Ramos (cell line): ENCODE measurements around the gene FBN1.

ENCODE experiments used
- in situ Hi-C: fragments of 300-500 bp; cut with MboI; formaldehyde crosslinking; loops from one replicate; pipeline ENCODE4 v1.14.3; 2022; ENCODE audit warnings: low sequenced_read_pairs; ENCODE audit not compliant: unreplicated experiment

Gene FBN1

GRCh38 chr15:48447058-48447457, 198.5 kb downstream of the FBN1 start:
- in situ Hi-C loops: no loop called here

GRCh38 chr15:48442011-48442410, 203.5 kb downstream of the FBN1 start:
- in situ Hi-C loops: no loop called here

- in situ Hi-C loops: no loop called here
Measured at GRCh38 chr15:48440084-48440483, 205.4 kb downstream of the FBN1 start.

- in situ Hi-C loops: no loop called here
Measured at GRCh38 chr15:48437178-48437577, 208.3 kb downstream of the FBN1 start.

GRCh38 chr15:48435321-48435720, 210.2 kb downstream of the FBN1 start:
- in situ Hi-C loops: no loop called here

GRCh38 chr15:48433226-48433886, 212.2 kb downstream of the FBN1 start:
- in situ Hi-C loops: no loop called here

GRCh38 chr15:48432688-48433087, 212.8 kb downstream of the FBN1 start:
- in situ Hi-C loops: no loop called here

- in situ Hi-C loops: no loop called here
Measured at GRCh38 chr15:48427960-48428547, 217.5 kb downstream of the FBN1 start.

GRCh38 chr15:48427479-48427878, 218.0 kb downstream of the FBN1 start:
- in situ Hi-C loops: no loop called here

GRCh38 chr15:48426941-48427340, 218.6 kb downstream of the FBN1 start:
- in situ Hi-C loops: no loop called here

GRCh38 chr15:48426044-48426443, 219.5 kb downstream of the FBN1 start:
- in situ Hi-C loops: no loop called here

GRCh38 chr15:48425051-48425450, 220.5 kb downstream of the FBN1 start:
- in situ Hi-C loops: no loop called here

- in situ Hi-C loops: no loop called here
Measured at GRCh38 chr15:48423896-48424475, 221.5 kb downstream of the FBN1 start.

- in situ Hi-C loops: no loop called here
Measured at GRCh38 chr15:48423342-48423741, 222.2 kb downstream of the FBN1 start.

- in situ Hi-C loops: no loop called here
Measured at GRCh38 chr15:48422401-48422800, 223.1 kb downstream of the FBN1 start.

GRCh38 chr15:48421362-48421761, 224.1 kb downstream of the FBN1 start:
- in situ Hi-C loops: no loop called here

- in situ Hi-C loops: no loop called here
Measured at GRCh38 chr15:48419896-48420295, 225.6 kb downstream of the FBN1 start.

- in situ Hi-C loops: no loop called here
Measured at GRCh38 chr15:48418343-48418742, 227.2 kb downstream of the FBN1 start.

- in situ Hi-C loops: no loop called here
Measured at GRCh38 chr15:48416301-48416700, 229.2 kb downstream of the FBN1 start.

GRCh38 chr15:48415036-48415886, 230.2 kb downstream of the FBN1 start:
- in situ Hi-C loops: no loop called here

- in situ Hi-C loops: no loop called here
Measured at GRCh38 chr15:48414015-48414414, 231.5 kb downstream of the FBN1 start.
